Gastroesophageal sphincter (tissue), 3 donors: ENCODE data around the gene CDYL2.

Experiments
- POLR2AphosphoS5 ChIP-seq: sonication (generic); formaldehyde crosslinking; IDR thresholded peaks from one replicate; pipeline ENCODE4 v1.6.1; 2017; ENCODE audit warnings: antibody characterized with exemption
- TF ChIP-seq, protein P1 (sequence below), 4 experiments: fragments of 200-600 bp in 2 of 4; fragments of 450-650 bp in 2 of 4; sonication (generic) in 1 of 4; IDR thresholded peaks; one replicate each; pipeline ENCODE4 v1.5.1; 2017 to 2019; ENCODE audit warnings: antibody characterized with exemption in 4 of 4, mild to moderate bottlenecking in 2 of 4, moderate library complexity in 2 of 4

DNA sequence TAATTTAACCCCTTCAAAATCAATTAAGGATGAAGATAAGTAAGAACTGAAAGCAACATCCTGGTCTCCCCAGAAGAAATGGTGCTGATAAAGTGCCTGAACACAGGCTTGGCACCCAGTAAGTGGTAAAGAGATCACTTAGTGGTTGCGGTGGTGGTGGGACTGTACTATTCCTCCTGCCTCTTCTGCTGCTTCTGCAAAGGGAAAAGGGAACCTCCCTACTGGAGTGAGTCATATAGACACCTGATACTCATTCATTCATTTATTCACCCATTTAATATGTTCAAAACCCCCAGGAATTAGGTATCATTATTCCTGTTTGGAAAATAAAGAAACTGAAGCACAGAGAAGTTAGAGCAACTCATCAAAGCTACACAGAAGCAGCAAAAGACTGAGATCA is 60.6 kb downstream of the CDYL2 start:
- TF ChIP-seq, protein P1, sequence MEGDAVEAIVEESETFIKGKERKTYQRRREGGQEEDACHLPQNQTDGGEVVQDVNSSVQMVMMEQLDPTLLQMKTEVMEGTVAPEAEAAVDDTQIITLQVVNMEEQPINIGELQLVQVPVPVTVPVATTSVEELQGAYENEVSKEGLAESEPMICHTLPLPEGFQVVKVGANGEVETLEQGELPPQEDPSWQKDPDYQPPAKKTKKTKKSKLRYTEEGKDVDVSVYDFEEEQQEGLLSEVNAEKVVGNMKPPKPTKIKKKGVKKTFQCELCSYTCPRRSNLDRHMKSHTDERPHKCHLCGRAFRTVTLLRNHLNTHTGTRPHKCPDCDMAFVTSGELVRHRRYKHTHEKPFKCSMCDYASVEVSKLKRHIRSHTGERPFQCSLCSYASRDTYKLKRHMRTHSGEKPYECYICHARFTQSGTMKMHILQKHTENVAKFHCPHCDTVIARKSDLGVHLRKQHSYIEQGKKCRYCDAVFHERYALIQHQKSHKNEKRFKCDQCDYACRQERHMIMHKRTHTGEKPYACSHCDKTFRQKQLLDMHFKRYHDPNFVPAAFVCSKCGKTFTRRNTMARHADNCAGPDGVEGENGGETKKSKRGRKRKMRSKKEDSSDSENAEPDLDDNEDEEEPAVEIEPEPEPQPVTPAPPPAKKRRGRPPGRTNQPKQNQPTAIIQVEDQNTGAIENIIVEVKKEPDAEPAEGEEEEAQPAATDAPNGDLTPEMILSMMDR (IDR thresholded peaks at IDR 0.05), result no peak
- TF ChIP-seq POLR2AphosphoS5, result no peak
